CD14-positive monocyte (primary cell): ENCODE data around the gene ZFP82. TPM values are rescaled to one million over a fixed set of nuclear protein-coding genes. Genes with fewer than 3 reads are reported as not detected.
A peak's percentile ranks its signal among the peaks of the same experiment; 100 is the strongest.

Experiments used
- DNase-seq, 3 donors: peaks; one replicate each; pipeline ENCODE4 v3.0.0-alpha.2; 2011 to 2022
- H2AFZ ChIP-seq: 2 replicates; pipeline ENCODE4 v1.6.0; 2012; ENCODE audit warnings: mild to moderate bottlenecking, low read depth, low read length, inconsistent platforms; ENCODE audit not compliant: insufficient read depth, poor library complexity, severe bottlenecking
- H3K27ac ChIP-seq, 2 donors: 1 replicate in 1 of 2; 2 replicates in 1 of 2; pipeline ENCODE4 v1.5.1; 2012 to 2013; ENCODE audit warnings: low read length in 2 of 2, control low read depth in 1 of 2, inconsistent platforms in 1 of 2, low read depth in 1 of 2, mild to moderate bottlenecking in 1 of 2
- H3K27me3 ChIP-seq, 2 donors: one replicate each; pipeline versions ENCODE4 v1.6.0 to v1.6.1; 2011 to 2013; ENCODE audit warnings: low read length in 2 of 2; ENCODE audit not compliant: control insufficient read depth in 2 of 2, insufficient read depth in 2 of 2
- H3K36me3 ChIP-seq, 2 donors: replicated peaks in 1 of 2; 1 replicate in 1 of 2; 2 replicates in 1 of 2; pipeline versions ENCODE4 v1.5.1 to v1.6.1; 2012 to 2013; ENCODE audit warnings: low read length in 2 of 2, control low read depth in 1 of 2, inconsistent platforms in 1 of 2, mild to moderate bottlenecking in 1 of 2; ENCODE audit not compliant: insufficient read depth in 2 of 2, control insufficient read depth in 1 of 2
- H3K4me1 ChIP-seq, 2 donors: 1 replicate in 1 of 2; 2 replicates in 1 of 2; pipeline versions ENCODE4 v1.5.1 to v1.6.1; 2012 to 2013; ENCODE audit warnings: low read length in 2 of 2, control low read depth in 1 of 2, inconsistent platforms in 1 of 2, mild to moderate bottlenecking in 1 of 2, moderate library complexity in 1 of 2; ENCODE audit not compliant: insufficient read depth in 2 of 2, control insufficient read depth in 1 of 2
- H3K4me2 ChIP-seq: replicated peaks from 2 replicates; pipeline ENCODE3; 2012; ENCODE audit warnings: low read length, moderate library complexity, mild to moderate bottlenecking; ENCODE audit not compliant: poor library complexity, severe bottlenecking; ENCODE audit errors: extremely low read depth
- H3K4me3 ChIP-seq, 3 experiments: fragments of 200-600 bp in 1 of 3; sonication (generic) in 1 of 3; replicated peaks in 1 of 3; 1 replicate in 2 of 3; 2 replicates in 1 of 3; pipeline ENCODE4 v1.5.1; 2011 to 2013; ENCODE audit warnings: low read length in 3 of 3, mild to moderate bottlenecking in 3 of 3, control low read depth in 2 of 3, low read depth in 2 of 3, inconsistent platforms in 1 of 3, moderate library complexity in 1 of 3
- H3K79me2 ChIP-seq: 2 replicates; pipeline ENCODE4 v1.6.0; 2012; ENCODE audit warnings: mild to moderate bottlenecking, control low read depth, inconsistent platforms, low read length, moderate library complexity; ENCODE audit not compliant: insufficient read depth
- H3K9ac ChIP-seq: 2 replicates; pipeline ENCODE4 v1.6.0; 2017; ENCODE audit warnings: low read length, mild to moderate bottlenecking; ENCODE audit not compliant: insufficient read depth, poor library complexity, severe bottlenecking
- H3K9me3 ChIP-seq, 2 donors: replicated peaks in 1 of 2; 1 replicate in 1 of 2; 2 replicates in 1 of 2; pipeline versions ENCODE4 v1.5.1 to v1.6.1; 2012 to 2013; ENCODE audit warnings: low read length in 2 of 2, control low read depth in 1 of 2; ENCODE audit not compliant: control insufficient read depth in 1 of 2, insufficient read depth in 1 of 2
- H4K20me1 ChIP-seq: 2 replicates; pipeline ENCODE4 v1.6.0; 2012; ENCODE audit warnings: mild to moderate bottlenecking, low read length, control low read depth, moderate library complexity; ENCODE audit not compliant: insufficient read depth
- H3K27ac Mint-ChIP-seq, 7 donors: one replicate each; pipeline ENCODE4 v1.8.0; 2020; ENCODE audit warnings: mild to moderate bottlenecking in 7 of 7, mixed read lengths in 7 of 7, moderate library complexity in 6 of 7, inconsistent platforms in 2 of 7
- H3K27me3 Mint-ChIP-seq, 3 donors: one replicate each; pipeline ENCODE4 v1.8.0; 2021 to 2022; ENCODE audit warnings: low read depth in 3 of 3, mild to moderate bottlenecking in 3 of 3, mixed read lengths in 3 of 3, moderate library complexity in 3 of 3, inconsistent platforms in 1 of 3
- H3K36me3 Mint-ChIP-seq, 2 donors: one replicate each; pipeline ENCODE4 v1.8.0; 2020; ENCODE audit warnings: mixed read lengths in 2 of 2, inconsistent platforms in 1 of 2, mild to moderate bottlenecking in 1 of 2
- H3K4me1 Mint-ChIP-seq: one replicate; pipeline ENCODE4 v1.8.0; 2020; ENCODE audit warnings: mild to moderate bottlenecking, mixed read lengths
- H3K4me3 Mint-ChIP-seq, 2 donors: one replicate each; pipeline ENCODE4 v1.8.0; 2020; ENCODE audit warnings: mild to moderate bottlenecking in 2 of 2, mixed read lengths in 2 of 2, moderate library complexity in 1 of 2
- H3K9me3 Mint-ChIP-seq, 7 donors: one replicate each; pipeline ENCODE4 v1.8.0; 2020 to 2022; ENCODE audit warnings: mixed read lengths in 7 of 7, mild to moderate bottlenecking in 6 of 7, moderate library complexity in 6 of 7, inconsistent platforms in 2 of 7
- CTCF ChIP-seq: fragments of 200-600 bp; IDR thresholded peaks from one replicate; pipeline ENCODE4 v1.8.0; 2022; ENCODE audit warnings: antibody characterized with exemption, mild to moderate bottlenecking
- WGBS: methylation state at CpG from one replicate; pipeline ENCODE4 v1.1.5; 2013; ENCODE audit warnings: missing lambda C conversion rate; ENCODE audit not compliant: insufficient coverage; 5-methylcytosine and 5-hydroxymethylcytosine counted together
- intact Hi-C, 2 donors: fragments of 100-400 bp; cut with micrococcal nuclease; formaldehyde crosslinking; loops; one replicate each; pipeline versions ENCODE4 v1.15.0 to v1.15.1; 2023
- polyA plus RNA-seq, 3 donors: library from polyadenylated mRNA; depleted of rRNA in 1 of 3; unstranded in 2 of 3; stranded (reverse) in 1 of 3; fragments of 300-500 nt in 2 of 3; fragments of >200 nt in 1 of 3; fragmentation: Illumina TruSeq in 2 of 3; gene quantifications; 1 replicate in 2 of 3; 2 replicates in 1 of 3; pipeline ENCODE4 v1.2.3, GENCODE V29; 2012 to 2021

Gene ZFP82
- polyA plus RNA-seq, 3 donors: 0.33 to 0.46 (median 0.45) TPM

- Histone ChIP-seq H2AFZ (no peak overlapping the region), H3K27me3 (peaks cover 11 to 31% of the 10 kb centered on the region in 2 donors), H3K36me3 (no peaks in the 10 kb centered on the region), H3K4me3 (no peak overlapping the region), H3K79me2 (no peaks in the 10 kb centered on the region), H3K9me3 (peaks cover 53 to 82% of the 10 kb centered on the region in 2 donors), H3K27ac (no peak overlapping the region), H3K4me1 (peaks cover 1 to 7% of the 10 kb centered on the region in 2 donors), H3K4me2 (no peak overlapping the region), H4K20me1 (no peaks in the 10 kb centered on the region), H3K9ac (no peak overlapping the region)
- Mint-ChIP-seq H3K36me3 (peaks cover 4 to 6% of the 10 kb centered on the region in 2 donors), H3K27ac (no peak overlapping the region), H3K27me3 (peaks cover 19 to 30% (median 22%) of the 10 kb centered on the region in 3 donors), H3K4me1 (peaks cover 6% of the 10 kb centered on the region), H3K9me3 (peaks cover 33 to 82% (median 67%) of the 10 kb centered on the region in 7 donors), H3K4me3 (no peak overlapping the region)
- 100% methylated on average over 1 of the region's 4 CpGs for WGBS
- no peak for DNase-seq
- TF ChIP-seq CTCF: no peak
- intact Hi-C loops: no loop called here
These were observed 5.5 kb upstream of the ZFP82 start for GRCh38 chr19:36423925-36424324.

GRCh38 chr19:36421749-36422481 lies 3.5 kb upstream of the ZFP82 start:
- H3K27me3 Mint-ChIP-seq: peaks cover 21 to 31% (median 22%) of the 10 kb centered on the region in 3 donors
- peaks cover 18% of the 10 kb centered on the region for H3K4me1 Mint-ChIP-seq
- H3K27me3 ChIP-seq: peaks cover 11 to 31% of the 10 kb centered on the region in 2 donors
- H3K4me1 ChIP-seq: peaks cover 11 to 21% of the 10 kb centered on the region in 2 donors
- peaks cover 4% of the 10 kb centered on the region for H3K79me2 ChIP-seq
- no peak overlapping the region for H3K27ac ChIP-seq
- H3K4me3 Mint-ChIP-seq: peak overlapping the region; percentile 62 to 77
- H3K36me3 Mint-ChIP-seq: peaks cover 6 to 12% of the 10 kb centered on the region in 2 donors
- H4K20me1 ChIP-seq: no peaks in the 10 kb centered on the region
- TF ChIP-seq CTCF: no peak
- no peak for DNase-seq
- H3K27ac Mint-ChIP-seq: no peak overlapping the region
- peak overlapping the region in 1 of 3 experiments; percentile 42 for H3K4me3 ChIP-seq
- H3K9me3 ChIP-seq: peaks cover 46 to 74% of the 10 kb centered on the region in 2 donors
- WGBS: 19% methylated on average over 28 of the region's 33 CpGs
- peaks cover 28 to 82% (median 62%) of the 10 kb centered on the region in 7 donors for H3K9me3 Mint-ChIP-seq
- intact Hi-C loops: no loop called here
- no peaks in the 10 kb centered on the region for H3K36me3 ChIP-seq
- H2AFZ ChIP-seq: peak overlapping the region; percentile 63
- H3K9ac ChIP-seq: no peak overlapping the region
- H3K4me2 ChIP-seq: peak overlapping the region; percentile 39
